ENCODE results near the gene SPOCD1. TPM values are rescaled to one million over a fixed set of nuclear protein-coding genes. Genes with fewer than 3 reads are reported as not detected.

SPOCD1 gene
- total RNA-seq (under 1 TPM in 3 of 6 donors, not detected in 3; 0.06 to 0.69 (median 0.15) TPM), polyA plus RNA-seq (under 1 TPM in 1 of 2 donors, not detected in 1; 0.16 TPM)

- no peaks in the 10 kb centered on the region for H3K4me1 ChIP-seq
- no peak within 1 kb of the TSS for H3K4me3 ChIP-seq
- peak; percentile 29 to 63 (median 44) for TF ChIP-seq CTCF (IDR thresholded peaks at IDR 0.05)
- ATAC-seq (peak; percentile 80 to 95 (median 88)), DNase-seq (peak; percentile 63 to 81 (median 76)), FAIRE-seq (no peak)
- H3K27ac ChIP-seq: no peak within 1 kb of the TSS
- WGBS, 2 donors: 35 to 38% methylated on average over 23 of the region's 23 CpGs
- no peaks in the 10 kb centered on the region for H3K36me3 ChIP-seq
- intact Hi-C loops (cut with DNase I): no loop called here
- H3K27me3 ChIP-seq: no peaks in the 10 kb centered on the region
- H3K9me3 ChIP-seq: no peaks in the 10 kb centered on the region
Observed at GRCh38 chr1:31815752-31816500, at the start of gene SPOCD1. TSS of gene SPOCD1 (minus strand) at chr1:31816022. CDS start at chr1:31815333, 689 bp downstream.

DNA sequence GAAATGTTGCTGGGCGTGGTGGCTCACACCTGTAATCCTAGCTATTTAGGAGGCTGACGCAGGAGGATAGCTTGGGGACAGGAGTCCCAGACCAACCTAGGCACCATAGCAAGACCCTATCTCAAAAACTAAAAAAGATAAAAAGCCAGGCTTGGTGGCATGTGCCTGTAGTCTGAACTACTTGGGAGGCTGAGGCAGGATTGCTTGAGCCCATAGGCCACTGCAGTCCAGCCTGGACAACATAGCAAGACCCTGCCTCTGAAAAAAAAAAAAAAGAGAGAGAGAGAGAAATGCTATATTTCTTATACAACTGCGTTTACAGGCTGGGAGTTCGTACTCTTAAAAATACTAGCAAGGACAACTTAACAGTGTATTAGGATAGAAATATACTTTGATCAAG is 46.2 kb upstream of the SPOCD1 start:
- ATAC-seq: no peak
- Histone ChIP-seq H3K9me3 (no peaks in the 10 kb centered on the region), H3K36me3 (no peaks in the 10 kb centered on the region), H3K27ac (no peak overlapping the region), H3K27me3 (no peaks in the 10 kb centered on the region), H3K4me1 (no peaks in the 10 kb centered on the region), H3K4me3 (no peak overlapping the region)
- intact Hi-C loops (cut with DNase I): loop anchor here in 1 of 3 donors (10.0 kb wide), 1 partner anchor 93 kb away; no protein-coding TSS in a partner anchor
- 92 to 96% methylated on average over 4 of the region's 4 CpGs for WGBS, 2 donors
- FAIRE-seq: no peak
- TF ChIP-seq CTCF (IDR thresholded peaks at IDR 0.05): no peak
- DNase-seq: no peak

- FAIRE-seq (no peak), ATAC-seq (no peak), DNase-seq (no peak)
- Histone ChIP-seq H3K27ac (no peak overlapping the region), H3K36me3 (no peaks in the 10 kb centered on the region), H3K9me3 (no peaks in the 10 kb centered on the region), H3K4me3 (no peak overlapping the region), H3K27me3 (no peaks in the 10 kb centered on the region), H3K4me1 (no peaks in the 10 kb centered on the region)
- 69 to 74% methylated on average over 5 of the region's 5 CpGs for WGBS, 2 donors
- intact Hi-C loops (cut with DNase I): loop anchor here in 1 of 3 donors (10.0 kb wide), 1 partner anchor 93 kb away; no protein-coding TSS in a partner anchor
- TF ChIP-seq CTCF (IDR thresholded peaks at IDR 0.05): no peak
Observed at GRCh38 chr1:31861346-31861745, 45.5 kb upstream of the SPOCD1 start.

GRCh38 chr1:31860581-31860980 is 44.8 kb upstream of the SPOCD1 start:
- Histone ChIP-seq H3K36me3 (no peaks in the 10 kb centered on the region), H3K27ac (no peak overlapping the region), H3K4me1 (no peaks in the 10 kb centered on the region), H3K4me3 (no peak overlapping the region), H3K9me3 (no peaks in the 10 kb centered on the region), H3K27me3 (no peaks in the 10 kb centered on the region)
- intact Hi-C loops (cut with DNase I): loop anchor here in 1 of 3 donors (10.0 kb wide), 1 partner anchor 94 kb away; no protein-coding TSS in a partner anchor
- FAIRE-seq (no peak), DNase-seq (no peak), ATAC-seq (no peak)
- WGBS, 2 donors: 86 to 87% methylated on average over 7 of the region's 7 CpGs
- TF ChIP-seq CTCF (IDR thresholded peaks at IDR 0.05): no peak

DNA sequence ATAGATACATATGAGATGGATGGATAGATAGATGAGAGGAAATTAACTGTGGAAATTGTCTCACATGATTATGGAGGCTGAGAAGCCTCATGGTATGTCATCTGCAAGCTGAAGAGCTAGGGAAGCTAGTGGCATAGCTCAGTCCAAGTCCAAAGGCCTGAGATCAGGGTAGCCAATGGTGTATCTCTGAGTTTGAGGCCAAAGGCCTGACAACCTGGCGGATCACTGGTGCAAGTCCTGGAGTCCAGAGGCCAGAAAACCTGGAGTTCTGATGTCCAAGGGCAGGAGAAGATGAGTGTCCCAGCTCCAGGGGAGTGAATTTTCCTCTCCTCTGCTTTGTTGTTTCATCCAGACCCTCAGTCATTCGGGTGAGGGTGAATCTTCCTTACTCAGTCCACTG is 43.9 kb upstream of the SPOCD1 start:
- intact Hi-C loops (cut with DNase I): loop anchor here in 1 of 3 donors (10.0 kb wide), 1 partner anchor 95 kb away; no protein-coding TSS in a partner anchor

More for the DNA sequence above, 43.9 kb upstream of the SPOCD1 start:
- H3K27me3 ChIP-seq: no peaks in the 10 kb centered on the region
- WGBS, 2 donors: 83 to 91% methylated on average over 2 of the region's 2 CpGs
- no peaks in the 10 kb centered on the region for H3K36me3 ChIP-seq
- no peak for ATAC-seq
- no peak for FAIRE-seq
- H3K4me1 ChIP-seq: no peaks in the 10 kb centered on the region
- TF ChIP-seq CTCF (IDR thresholded peaks at IDR 0.05): no peak
- H3K4me3 ChIP-seq: no peak overlapping the region
- H3K9me3 ChIP-seq: no peaks in the 10 kb centered on the region
- H3K27ac ChIP-seq: no peak overlapping the region
- DNase-seq: no peak

Measured in pancreas (tissue), 10 donors.